22Rv1 (cell line): ENCODE data around the gene BEAN1.

ENCODE experiments used
- CTCF ChIP-seq: fragments of 450-650 bp; IDR thresholded peaks from 2 replicates; pipeline ENCODE4 v1.5.1; 2017; ENCODE audit warnings: mild to moderate bottlenecking
- ZFX ChIP-seq: fragments of 450-650 bp; IDR thresholded peaks from 2 replicates; pipeline ENCODE4 v1.6.1; 2017; ENCODE audit warnings: antibody characterized with exemption, borderline replicate concordance

- TF ChIP-seq CTCF (no peak), ZFX (no peak)
Observed at GRCh38 chr16:66454751-66455150, 27.7 kb downstream of the BEAN1 start.
